Body of pancreas (tissue), 4 donors: ENCODE measurements around the gene ITGA1.

Experiments
- CTCF ChIP-seq, 7 experiments: fragments of 450-650 bp in 4 of 7; fragments of 200-600 bp in 3 of 7; sonication (generic) in 3 of 7; IDR thresholded peaks; one replicate each; pipeline ENCODE4 v1.5.1; 2016 to 2019; ENCODE audit warnings: antibody characterized with exemption in 7 of 7
- POLR2A ChIP-seq, 3 donors: fragments of 450-650 bp; IDR thresholded peaks; one replicate each; pipeline ENCODE4 v1.6.1; 2016; ENCODE audit warnings: antibody characterized with exemption in 3 of 3, mild to moderate bottlenecking in 2 of 3

GRCh38 chr5:52796516-52797103 is 8.9 kb downstream of the ITGA1 start:
- TF ChIP-seq CTCF (IDR thresholded peaks at IDR 0.05) (no peak), POLR2A (IDR thresholded peaks at IDR 0.05) (no peak)
